Neural cell (in vitro differentiated cells): ENCODE data around the gene ASIP. TPM values are rescaled to one million over a fixed set of nuclear protein-coding genes. Genes with fewer than 3 reads are reported as not detected.

Source experiments
- H2AFZ ChIP-seq: fragments of 200-600, 300-800 bp; sonication (generic), shearing (Covaris generic); 2 replicates; pipeline ENCODE4 v1.6.0; 2014; ENCODE audit warnings: low read depth, mild to moderate bottlenecking, antibody characterized with exemption, low read length, moderate library complexity
- H3F3A ChIP-seq: fragments of 200-600 bp; shearing (Covaris generic); 2 replicates; pipeline ENCODE4 v1.6.1; 2016; ENCODE audit warnings: mild to moderate bottlenecking, moderate library complexity, mixed read lengths, antibody characterized with exemption, low read length; ENCODE audit not compliant: insufficient read depth, poor library complexity, severe bottlenecking
- H3K27ac ChIP-seq: fragments of 200-600, 300-800 bp; sonication (generic), shearing (Covaris generic); 2 replicates; pipeline ENCODE4 v1.5.1; 2014; ENCODE audit warnings: mild to moderate bottlenecking, low read length, moderate library complexity
- H3K27me3 ChIP-seq: fragments of 300-800, 200-600 bp; sonication (generic), shearing (Covaris generic); 2 replicates; pipeline ENCODE4 v1.6.0; 2014; ENCODE audit warnings: mild to moderate bottlenecking, low read depth, low read length, moderate library complexity; ENCODE audit not compliant: insufficient read depth
- H3K36me3 ChIP-seq: fragments of 300-800, 200-600 bp; sonication (generic), shearing (Covaris generic); 2 replicates; pipeline ENCODE4 v1.5.1; 2014; ENCODE audit warnings: mild to moderate bottlenecking, antibody characterized with exemption, low read length, moderate library complexity; ENCODE audit not compliant: insufficient read depth
- H3K4me2 ChIP-seq: fragments of 300-800, 200-600 bp; sonication (generic), shearing (Covaris generic); 2 replicates; pipeline ENCODE4 v1.6.0; 2014; ENCODE audit warnings: mild to moderate bottlenecking, low read length
- H3K4me3 ChIP-seq: fragments of 300-800, 200-600 bp; sonication (generic), shearing (Covaris generic); 2 replicates; pipeline ENCODE4 v1.5.1; 2014; ENCODE audit warnings: mild to moderate bottlenecking, low read length, moderate library complexity
- H3K79me2 ChIP-seq: fragments of 200-600 bp; shearing (Covaris generic); replicated peaks from 2 replicates; pipeline ENCODE4 v1.6.0; 2014; ENCODE audit warnings: mild to moderate bottlenecking, low read length, moderate library complexity; ENCODE audit not compliant: insufficient read depth
- H3K9ac ChIP-seq: fragments of 300-800, 200-600 bp; sonication (generic), shearing (Covaris generic); 2 replicates; pipeline ENCODE4 v1.6.1; 2016; ENCODE audit warnings: mild to moderate bottlenecking, low read length, mixed read lengths
- H3K9me2 ChIP-seq: fragments of 200-600 bp; shearing (Covaris generic); 2 replicates; pipeline ENCODE4 v1.6.1; 2016; ENCODE audit warnings: mild to moderate bottlenecking, low read length, mixed read lengths; ENCODE audit not compliant: insufficient read depth
- H3K9me3 ChIP-seq: fragments of 200-600, 300-800 bp; sonication (generic), shearing (Covaris generic); 2 replicates; pipeline ENCODE4 v1.6.1; 2016; ENCODE audit warnings: mild to moderate bottlenecking, mixed run types, low read length, moderate library complexity, mixed read lengths
- H4K20me1 ChIP-seq: fragments of 200-600 bp; shearing (Covaris generic); 2 replicates; pipeline ENCODE4 v1.6.1; 2016; ENCODE audit warnings: mild to moderate bottlenecking, mixed run types; ENCODE audit not compliant: insufficient read depth
- CTCF ChIP-seq: fragments of 450-650 bp; IDR thresholded peaks from 2 replicates; pipeline ENCODE4 v1.5.1; 2014; ENCODE audit warnings: antibody characterized with exemption, mild to moderate bottlenecking, moderate library complexity; ENCODE audit not compliant: poor library complexity, severe bottlenecking
- EP300 ChIP-seq: fragments of 450-650 bp; conservative IDR thresholded peaks from 2 replicates; pipeline ENCODE4 v1.6.1; 2014; ENCODE audit warnings: antibody characterized with exemption, mild to moderate bottlenecking, moderate library complexity; ENCODE audit not compliant: poor library complexity, severe bottlenecking
- EZH2 ChIP-seq: fragments of 200-600, 300-800 bp; shearing (Covaris generic), sonication (generic); IDR thresholded peaks from 2 replicates; pipeline ENCODE4 v1.6.1; 2014; ENCODE audit warnings: antibody characterized with exemption, low read length, borderline replicate concordance, mild to moderate bottlenecking; ENCODE audit not compliant: insufficient read depth, poor library complexity, severe bottlenecking
- MXI1 ChIP-seq: fragments of 450-650 bp; conservative IDR thresholded peaks from 2 replicates; pipeline ENCODE4 v1.6.1; 2014; ENCODE audit warnings: antibody characterized with exemption, mild to moderate bottlenecking; ENCODE audit not compliant: poor library complexity, severe bottlenecking
- POLR2AphosphoS5 ChIP-seq: IDR thresholded peaks from 2 replicates; pipeline ENCODE4 v1.6.1; 2012
- RAD21 ChIP-seq: fragments of 450-650 bp; conservative IDR thresholded peaks from 2 replicates; pipeline ENCODE4 v1.6.1; 2014; ENCODE audit warnings: antibody characterized with exemption, mild to moderate bottlenecking, moderate library complexity
- REST ChIP-seq: IDR thresholded peaks from 2 replicates; pipeline ENCODE4 v1.6.1; 2012; ENCODE audit warnings: borderline replicate concordance
- SMC3 ChIP-seq: fragments of 450-650 bp; conservative IDR thresholded peaks from 2 replicates; pipeline ENCODE4 v1.6.1; 2014; ENCODE audit warnings: antibody characterized with exemption, mild to moderate bottlenecking, moderate library complexity; ENCODE audit not compliant: poor library complexity
- TAF1 ChIP-seq: IDR thresholded peaks from 2 replicates; pipeline ENCODE4 v1.6.1; 2012; ENCODE audit warnings: low read depth
- polyA plus RNA-seq: library from polyadenylated mRNA; depleted of rRNA; stranded (reverse); fragments of >200 nt; gene quantifications from 2 replicates; pipeline ENCODE4 v1.2.3, GENCODE V29; 2014

Gene ASIP
- polyA plus RNA-seq, 1 donor from 2014 or later = not detected

GRCh38 chr20:34199183-34199582 lies 42.0 kb upstream of the ASIP start:
- Histone ChIP-seq H3K79me2 (no peaks in the 10 kb centered on the region), H3K9me3 (no peaks in the 10 kb centered on the region), H4K20me1 (no peaks in the 10 kb centered on the region), H3K9ac (no peak overlapping the region), H3F3A (no peaks in the 10 kb centered on the region), H3K4me3 (no peak overlapping the region), H3K4me2 (no peak overlapping the region), H3K27ac (no peak overlapping the region), H3K27me3 (no peaks in the 10 kb centered on the region), H2AFZ (no peak overlapping the region), H3K9me2 (no peaks in the 10 kb centered on the region), H3K36me3 (no peaks in the 10 kb centered on the region)
- TF ChIP-seq EP300 (no peak), REST (no peak), TAF1 (no peak)

- H3K9ac ChIP-seq = no peak overlapping the region
- no peaks in the 10 kb centered on the region for H3F3A ChIP-seq
- no peaks in the 10 kb centered on the region for H3K9me3 ChIP-seq
- no peak overlapping the region for H3K27ac ChIP-seq
- H4K20me1 ChIP-seq = no peaks in the 10 kb centered on the region
- H3K36me3 ChIP-seq = no peaks in the 10 kb centered on the region
- no peak overlapping the region for H3K4me3 ChIP-seq
- no peaks in the 10 kb centered on the region for H3K79me2 ChIP-seq
- H3K27me3 ChIP-seq = no peaks in the 10 kb centered on the region
- no peak overlapping the region for H3K4me2 ChIP-seq
- H3K9me2 ChIP-seq = no peaks in the 10 kb centered on the region
- TF ChIP-seq RAD21 (no peak), MXI1 (no peak), SMC3 (no peak), CTCF (no peak), REST (no peak), EZH2 (no peak), EP300 (no peak), POLR2AphosphoS5 (no peak), TAF1 (no peak)
- H2AFZ ChIP-seq = no peak overlapping the region
Observed at GRCh38 chr20:34200023-34200422, 41.2 kb upstream of the ASIP start.
